Endodermal cell (in vitro differentiated cells): Measurements from ENCODE around the gene PLA2G12A. TPM values are rescaled to one million over a fixed set of nuclear protein-coding genes. Genes with fewer than 3 reads are reported as not detected.
A peak's percentile ranks its signal among the peaks of the same experiment; 100 is the strongest.

ENCODE experiments used
- DNase-seq: peaks from one replicate; pipeline ENCODE4 v3.0.0-alpha.2; 2017
- H3K27ac ChIP-seq: 2 replicates; pipeline ENCODE4 v1.5.1; 2013; ENCODE audit warnings: mild to moderate bottlenecking, low read depth, low read length, moderate library complexity
- H3K27me3 ChIP-seq: 2 replicates; pipeline ENCODE4 v1.6.1; 2013; ENCODE audit warnings: mild to moderate bottlenecking, low read length, moderate library complexity; ENCODE audit not compliant: insufficient read depth, control insufficient read depth, poor library complexity, severe bottlenecking
- H3K36me3 ChIP-seq: 2 replicates; pipeline ENCODE4 v1.7.0; 2013; ENCODE audit warnings: mild to moderate bottlenecking, low read length, moderate library complexity; ENCODE audit not compliant: control insufficient read depth, insufficient read depth
- H3K4me1 ChIP-seq: one replicate; pipeline ENCODE4 v1.7.0; 2013; ENCODE audit warnings: low read length; ENCODE audit not compliant: control insufficient read depth, insufficient read depth
- H3K4me3 ChIP-seq: 2 replicates; pipeline ENCODE4 v1.5.1; 2013; ENCODE audit warnings: mild to moderate bottlenecking, low read length, moderate library complexity
- H3K9ac ChIP-seq: 2 replicates; pipeline ENCODE4 v1.6.1; 2013; ENCODE audit warnings: mild to moderate bottlenecking, low read length, moderate library complexity; ENCODE audit not compliant: poor library complexity, severe bottlenecking; ENCODE audit errors: extremely low read depth
- H3K9me3 ChIP-seq: 2 replicates; pipeline ENCODE4 v1.6.1; 2013; ENCODE audit warnings: mild to moderate bottlenecking, low read length, moderate library complexity; ENCODE audit not compliant: control insufficient read depth
- H3K27ac Mint-ChIP-seq: 2 replicates; pipeline ENCODE4 v1.8.0; 2020; ENCODE audit warnings: mixed read lengths
- H3K27me3 Mint-ChIP-seq: 2 replicates; pipeline ENCODE4 v1.8.0; 2021; ENCODE audit warnings: mild to moderate bottlenecking, mixed read lengths; ENCODE audit not compliant: insufficient read depth
- H3K36me3 Mint-ChIP-seq: 2 replicates; pipeline ENCODE4 v1.8.0; 2020; ENCODE audit warnings: low read depth, mixed read lengths
- H3K4me1 Mint-ChIP-seq: 2 replicates; pipeline ENCODE4 v1.8.0; 2020; ENCODE audit warnings: mixed read lengths
- H3K4me3 Mint-ChIP-seq: 2 replicates; pipeline ENCODE4 v1.8.0; 2020; ENCODE audit warnings: mild to moderate bottlenecking, moderate library complexity, mixed read lengths
- H3K9me3 Mint-ChIP-seq: 2 replicates; pipeline ENCODE4 v1.8.0; 2020; ENCODE audit warnings: mild to moderate bottlenecking, mixed read lengths
- WGBS, 2 experiments: methylation state at CpG; one replicate each; pipeline versions ENCODE4 v1.1.5 to v1.1.7; 2013; ENCODE audit warnings: missing lambda C conversion rate in 2 of 2, mixed read lengths in 1 of 2; ENCODE audit not compliant: insufficient coverage in 1 of 2, insufficient read length in 1 of 2; 5-methylcytosine and 5-hydroxymethylcytosine counted together
- total RNA-seq, 2 donors: library from RNA; stranded (reverse); fragmentation: NEBNext Ultra II Directional in 1 of 2; extraction: Animal tissue kit (Norgen Biotek cat#: 25700) in 1 of 2; gene quantifications; 2 replicates in 1 of 2; 3 replicates in 1 of 2; pipeline ENCODE4 v1.2.1, GENCODE V29; 2021
- TF ChIP-seq, protein P1 (sequence below): fragments of 200-600 bp; sonication (generic); conservative IDR thresholded peaks from 2 replicates; pipeline ENCODE4 v1.5.0; 2021; ENCODE audit warnings: antibody characterized with exemption, mild to moderate bottlenecking

The PLA2G12A gene
- total RNA-seq, 2 donors from 2014 or later, result 38.5 to 60.9 TPM

DNA sequence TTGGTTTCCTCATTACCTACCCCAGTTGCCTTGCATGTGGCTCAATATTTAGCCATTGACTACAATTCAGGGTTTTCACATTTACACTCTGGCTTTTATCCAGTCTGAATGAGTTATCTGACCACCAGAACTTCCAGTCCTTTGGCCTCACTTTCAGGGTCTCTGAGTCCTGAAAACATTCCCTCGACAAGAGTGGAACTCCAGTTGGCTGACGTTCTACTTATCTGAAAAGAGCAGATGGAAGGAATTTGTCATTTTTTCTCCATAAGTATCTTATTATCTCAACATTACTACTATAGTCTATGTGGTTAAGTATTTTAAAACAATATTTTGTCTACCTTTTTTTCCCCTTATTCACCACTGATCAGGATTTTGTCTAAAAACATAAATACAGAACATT is 21.4 kb downstream of the PLA2G12A start:
- H3K9me3 ChIP-seq, result no peaks in the 10 kb centered on the region
- H3K4me3 ChIP-seq, result no peak overlapping the region
- H3K36me3 Mint-ChIP-seq, result peaks cover 6% of the 10 kb centered on the region
- DNase-seq, result no peak
- no peak overlapping the region for H3K27ac Mint-ChIP-seq
- 89% methylated on average over 2 of the region's 2 CpGs; no CpG with 5 or more reads in 1 of the 2 experiments for WGBS, 2 experiments
- no peak overlapping the region for H3K27ac ChIP-seq
- H3K9me3 Mint-ChIP-seq, result no peaks in the 10 kb centered on the region
- H3K4me3 Mint-ChIP-seq, result no peak overlapping the region
- no peaks in the 10 kb centered on the region for H3K27me3 ChIP-seq
- TF ChIP-seq, protein P1, sequence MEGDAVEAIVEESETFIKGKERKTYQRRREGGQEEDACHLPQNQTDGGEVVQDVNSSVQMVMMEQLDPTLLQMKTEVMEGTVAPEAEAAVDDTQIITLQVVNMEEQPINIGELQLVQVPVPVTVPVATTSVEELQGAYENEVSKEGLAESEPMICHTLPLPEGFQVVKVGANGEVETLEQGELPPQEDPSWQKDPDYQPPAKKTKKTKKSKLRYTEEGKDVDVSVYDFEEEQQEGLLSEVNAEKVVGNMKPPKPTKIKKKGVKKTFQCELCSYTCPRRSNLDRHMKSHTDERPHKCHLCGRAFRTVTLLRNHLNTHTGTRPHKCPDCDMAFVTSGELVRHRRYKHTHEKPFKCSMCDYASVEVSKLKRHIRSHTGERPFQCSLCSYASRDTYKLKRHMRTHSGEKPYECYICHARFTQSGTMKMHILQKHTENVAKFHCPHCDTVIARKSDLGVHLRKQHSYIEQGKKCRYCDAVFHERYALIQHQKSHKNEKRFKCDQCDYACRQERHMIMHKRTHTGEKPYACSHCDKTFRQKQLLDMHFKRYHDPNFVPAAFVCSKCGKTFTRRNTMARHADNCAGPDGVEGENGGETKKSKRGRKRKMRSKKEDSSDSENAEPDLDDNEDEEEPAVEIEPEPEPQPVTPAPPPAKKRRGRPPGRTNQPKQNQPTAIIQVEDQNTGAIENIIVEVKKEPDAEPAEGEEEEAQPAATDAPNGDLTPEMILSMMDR, result no peak
- no peaks in the 10 kb centered on the region for H3K27me3 Mint-ChIP-seq
- H3K4me1 Mint-ChIP-seq, result peaks cover 8% of the 10 kb centered on the region
- H3K4me1 ChIP-seq, result no peaks in the 10 kb centered on the region
- H3K36me3 ChIP-seq, result peaks cover 35% of the 10 kb centered on the region
- no peak overlapping the region for H3K9ac ChIP-seq

DNA sequence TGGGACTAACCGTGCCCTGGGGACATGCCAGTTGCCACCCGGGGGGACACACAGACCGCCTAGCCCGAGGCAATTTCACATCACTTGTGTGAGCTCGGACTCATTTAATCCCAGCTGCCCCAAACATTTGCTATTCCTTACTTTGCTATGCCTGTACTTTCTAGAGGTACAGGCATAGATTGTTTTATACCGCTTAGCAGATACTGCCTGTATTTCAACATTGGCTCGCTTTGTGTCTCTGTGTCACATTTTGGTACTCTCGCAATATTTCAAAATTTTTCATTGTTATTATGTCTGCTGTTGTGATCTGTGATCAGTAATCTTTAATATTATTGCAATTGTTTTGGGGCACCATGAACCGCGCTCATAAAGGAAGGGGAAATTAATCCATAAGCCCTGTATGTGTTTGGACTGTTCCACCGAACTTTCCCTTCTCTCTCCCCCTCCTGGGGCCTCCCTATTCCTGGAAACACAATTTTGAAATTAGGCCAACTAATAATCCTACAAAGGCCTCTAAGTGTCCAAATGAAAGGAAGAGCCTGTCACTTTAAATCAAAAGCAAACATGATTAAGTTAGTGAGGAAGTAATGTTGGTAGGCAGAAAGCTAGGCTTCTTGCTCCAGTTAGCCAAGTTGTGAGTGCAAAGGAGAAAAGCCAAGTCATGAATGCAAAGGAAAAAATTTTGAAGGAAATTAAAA is 26.1 kb downstream of the PLA2G12A start:
- peaks cover 12% of the 10 kb centered on the region for H3K36me3 ChIP-seq
- no peak overlapping the region for H3K27ac Mint-ChIP-seq
- no peak overlapping the region for H3K27ac ChIP-seq

DNA sequence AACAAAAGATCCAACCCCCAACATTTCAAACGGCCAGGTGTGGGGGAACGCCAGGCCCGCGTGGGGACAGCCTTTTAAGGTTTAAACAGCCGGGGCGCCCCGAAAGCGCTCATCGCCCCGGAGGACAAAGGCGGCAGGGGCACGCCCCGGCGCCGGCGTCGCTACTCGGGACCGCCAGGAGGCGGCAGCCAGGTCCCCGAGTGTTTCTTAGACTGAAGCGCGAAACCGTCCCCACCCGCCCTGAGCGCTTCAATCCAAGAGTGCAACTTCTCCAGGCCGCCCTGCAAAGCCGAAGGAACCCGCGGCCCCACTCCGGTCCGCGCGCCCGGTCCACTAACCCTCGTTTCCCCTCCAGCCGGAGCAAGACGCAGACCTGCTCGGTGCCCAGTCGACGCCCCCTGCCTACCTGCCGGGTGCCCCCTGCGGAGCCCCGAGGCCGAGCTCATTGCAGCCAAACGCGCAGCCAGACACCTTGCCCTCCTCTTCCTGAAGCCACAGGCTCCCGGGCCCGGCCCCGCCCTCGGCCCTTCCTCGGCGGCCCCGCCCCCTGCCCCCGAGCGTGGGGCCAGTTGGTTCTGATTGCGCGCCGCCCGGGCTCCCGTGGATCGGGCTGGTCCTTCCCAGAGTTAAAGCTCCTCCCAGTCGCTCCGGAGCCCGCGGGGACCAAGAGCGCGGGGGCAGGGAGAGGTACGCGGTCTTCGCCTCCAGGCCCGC is 26.8 kb downstream of the PLA2G12A start, which contains the start of gene CASP6:
Gene CASP6, minus strand, starts transcription at position 496 of the 714 bp plus-strand sequence. Its CDS starts 50 bp downstream, at position 446.
- TF ChIP-seq, protein P1, result peak; percentile 88
- Histone ChIP-seq H3K4me1 (no peaks in the 10 kb centered on the region), H3K27me3 (peaks cover 26% of the 10 kb centered on the region), H3K9ac (peak within 1 kb of the TSS; percentile 82), H3K27ac (peak within 1 kb of the TSS; percentile 88), H3K9me3 (no peaks in the 10 kb centered on the region), H3K4me3 (peak within 1 kb of the TSS; percentile 88), H3K36me3 (peaks cover 6% of the 10 kb centered on the region)
- peak within 1 kb of the TSS; percentile 82 for H3K4me3 Mint-ChIP-seq
- no peaks in the 10 kb centered on the region for H3K9me3 Mint-ChIP-seq
- H3K27me3 Mint-ChIP-seq, result peaks cover 31% of the 10 kb centered on the region
- H3K36me3 Mint-ChIP-seq, result peaks cover 5% of the 10 kb centered on the region
- WGBS, 2 experiments, result 0 to 1% methylated on average over 27 to 72 of the region's 72 CpGs
- peak within 1 kb of the TSS; percentile 96 for H3K27ac Mint-ChIP-seq
- peak; percentile 95 for DNase-seq
- peaks cover 27% of the 10 kb centered on the region for H3K4me1 Mint-ChIP-seq

More for the DNA sequence above, 26.1 kb downstream of the PLA2G12A start:
- no peak for DNase-seq
- H3K4me1 ChIP-seq, result no peaks in the 10 kb centered on the region
- H3K4me3 ChIP-seq, result peak overlapping the region; percentile 88
- peak overlapping the region; percentile 82 for H3K9ac ChIP-seq
- peaks cover 24% of the 10 kb centered on the region for H3K27me3 Mint-ChIP-seq
- WGBS, 2 experiments, result 23 to 49% methylated on average over 5 to 11 of the region's 11 CpGs
- no peaks in the 10 kb centered on the region for H3K9me3 ChIP-seq
- H3K4me3 Mint-ChIP-seq, result peak overlapping the region; percentile 82
- no peaks in the 10 kb centered on the region for H3K9me3 Mint-ChIP-seq
- peaks cover 5% of the 10 kb centered on the region for H3K36me3 Mint-ChIP-seq
- peaks cover 27% of the 10 kb centered on the region for H3K4me1 Mint-ChIP-seq
- TF ChIP-seq, protein P1, result no peak
- peaks cover 19% of the 10 kb centered on the region for H3K27me3 ChIP-seq
